H1 (cell line): Measurements from ENCODE around the gene CHD1L. TPM values are rescaled to one million over a fixed set of nuclear protein-coding genes. Genes with fewer than 3 reads are reported as not detected.

ENCODE experiments used
- CTCF ChIA-PET: fragments of 300-600 bp; sonication (Branson Sonifier 250); formaldehyde crosslinking; loops from one replicate; lab custom pipeline; 2021; ENCODE audit not compliant: partially characterized antibody; lab: Charles Lee
- POLR2A ChIA-PET: fragments of 300-600 bp; sonication (Branson Sonifier 250); formaldehyde crosslinking; loops from one replicate; lab custom pipeline; 2021; ENCODE audit warnings: inconsistent platforms; ENCODE audit not compliant: partially characterized antibody; lab: Charles Lee
- DNase-seq, 2 experiments: peaks; one replicate each; pipeline versions ENCODE4 v3.0.0 to v3.0.0-alpha.2; 2010 to 2022; ENCODE audit warnings: low spot score in 2 of 2, low read depth in 1 of 2, mixed read lengths in 1 of 2
- FAIRE-seq: peaks from 2 replicates; lab custom pipeline; 2011; peaks lifted over from hg19 to GRCh38; lab: Jason Lieb, UNC
- H2AFZ ChIP-seq: 2 replicates; pipeline ENCODE4 v1.8.1; 2012; ENCODE audit warnings: low read length, inconsistent platforms
- H2AK5ac ChIP-seq: 2 replicates; pipeline ENCODE4 v1.6.1; 2013; ENCODE audit warnings: low read depth, low read length
- H2BK120ac ChIP-seq: replicated peaks from 2 replicates; pipeline ENCODE3; 2013; ENCODE audit warnings: low read depth, low read length, inconsistent platforms
- H2BK12ac ChIP-seq: 2 replicates; pipeline ENCODE4 v1.6.1; 2013; ENCODE audit warnings: low read depth, low read length
- H2BK15ac ChIP-seq: 2 replicates; pipeline ENCODE4 v1.6.1; 2013; ENCODE audit warnings: low read length
- H2BK20ac ChIP-seq: 2 replicates; pipeline ENCODE4 v1.6.1; 2013; ENCODE audit warnings: low read length
- H2BK5ac ChIP-seq: 2 replicates; pipeline ENCODE4 v1.6.1; 2013; ENCODE audit warnings: low read depth, low read length
- H3K14ac ChIP-seq: 2 replicates; pipeline ENCODE4 v1.6.1; 2013; ENCODE audit warnings: inconsistent platforms; ENCODE audit not compliant: insufficient read length
- H3K18ac ChIP-seq: 2 replicates; pipeline ENCODE4 v1.6.1; 2013; ENCODE audit warnings: low read length; ENCODE audit errors: extremely low read depth
- H3K23ac ChIP-seq: 2 replicates; pipeline ENCODE4 v1.6.1; 2013; ENCODE audit warnings: inconsistent platforms; ENCODE audit not compliant: insufficient read length
- H3K23me2 ChIP-seq: 2 replicates; pipeline ENCODE4 v1.6.1; 2013; ENCODE audit warnings: low read depth, low read length
- H3K27ac ChIP-seq: 2 replicates; pipeline ENCODE4 v1.6.1; 2011; ENCODE audit warnings: low read depth, low read length, inconsistent platforms
- H3K27me3 ChIP-seq, 4 experiments: replicated peaks in 1 of 4; 1 replicate in 1 of 4; 2 replicates in 3 of 4; pipeline versions ENCODE4 v1.6.1 to v1.8.1; 2011 to 2013; ENCODE audit warnings: low read length in 3 of 4, mild to moderate bottlenecking in 3 of 4, inconsistent platforms in 2 of 4, mixed read lengths in 2 of 4, moderate library complexity in 1 of 4; ENCODE audit not compliant: control insufficient read depth in 3 of 4, insufficient read depth in 3 of 4; ENCODE audit errors: extremely low read depth in 1 of 4
- H3K36me3 ChIP-seq, 4 experiments: 2 replicates each; pipeline versions ENCODE4 v1.6.1 to v1.8.1; 2011 to 2013; ENCODE audit warnings: mild to moderate bottlenecking in 4 of 4, low read length in 3 of 4, moderate library complexity in 2 of 4, control low read depth in 1 of 4, inconsistent platforms in 1 of 4; ENCODE audit not compliant: insufficient read depth in 4 of 4, control insufficient read depth in 2 of 4
- H3K4ac ChIP-seq: replicated peaks from 2 replicates; pipeline ENCODE3; 2013; ENCODE audit warnings: low read length, low read depth, mixed read lengths, inconsistent platforms; ENCODE audit not compliant: insufficient read length
- H3K4me1 ChIP-seq, 4 experiments: replicated peaks in 1 of 4; 1 replicate in 1 of 4; 2 replicates in 3 of 4; pipeline versions ENCODE4 v1.6.1 to v1.8.1; 2011 to 2013; ENCODE audit warnings: low read length in 3 of 4, inconsistent platforms in 2 of 4, mixed read lengths in 1 of 4; ENCODE audit not compliant: insufficient read depth in 4 of 4, control insufficient read depth in 3 of 4
- H3K4me2 ChIP-seq, 2 experiments: 2 replicates each; pipeline versions ENCODE4 v1.6.1 to v1.8.1; 2011 to 2013; ENCODE audit warnings: low read depth in 2 of 2, low read length in 2 of 2, control low read depth in 1 of 2, inconsistent platforms in 1 of 2, mild to moderate bottlenecking in 1 of 2; ENCODE audit not compliant: insufficient read depth in 1 of 2
- H3K4me3 ChIP-seq, 4 experiments: fragments of 200-600, 300-600 bp in 1 of 4; sonication (generic), shearing (Covaris generic), sonication (Bioruptor Twin) in 1 of 4; 2 replicates each; pipeline versions ENCODE4 v1.5.1 to v1.8.1; 2011 to 2016; ENCODE audit warnings: low read length in 4 of 4, low read depth in 3 of 4, control low read depth in 2 of 4, inconsistent platforms in 2 of 4, mild to moderate bottlenecking in 2 of 4, mixed read lengths in 1 of 4, moderate library complexity in 1 of 4; ENCODE audit not compliant: insufficient read depth in 2 of 4; ENCODE audit errors: extremely low read depth in 1 of 4
- H3K56ac ChIP-seq: replicated peaks from 2 replicates; pipeline ENCODE3; 2013; ENCODE audit warnings: low read depth, mild to moderate bottlenecking, mixed read lengths, low read length, inconsistent platforms; ENCODE audit not compliant: insufficient read length
- H3K79me1 ChIP-seq: 2 replicates; pipeline ENCODE4 v1.6.1; 2013; ENCODE audit warnings: low read depth, low read length, control low read depth
- H3K79me2 ChIP-seq, 2 experiments: 2 replicates each; pipeline versions ENCODE4 v1.6.1 to v1.8.1; 2012 to 2013; ENCODE audit warnings: low read length in 2 of 2, mild to moderate bottlenecking in 2 of 2, inconsistent platforms in 1 of 2; ENCODE audit not compliant: insufficient read depth in 2 of 2, control insufficient read depth in 1 of 2
- H3K9ac ChIP-seq, 4 experiments: replicated peaks in 1 of 4; 1 replicate in 1 of 4; 2 replicates in 3 of 4; pipeline versions ENCODE4 v1.6.1 to v1.8.1; 2011 to 2013; ENCODE audit warnings: low read depth in 3 of 4, low read length in 3 of 4, control low read depth in 2 of 4, mild to moderate bottlenecking in 2 of 4, moderate library complexity in 2 of 4, inconsistent platforms in 1 of 4; ENCODE audit errors: extremely low read depth in 1 of 4
- H3K9me3 ChIP-seq, 2 experiments: 2 replicates each; pipeline versions ENCODE4 v1.6.1 to v1.8.1; 2012 to 2013; ENCODE audit warnings: mild to moderate bottlenecking in 2 of 2, moderate library complexity in 2 of 2, control low read depth in 1 of 2, inconsistent platforms in 1 of 2, low read depth in 1 of 2, low read length in 1 of 2, mixed read lengths in 1 of 2; ENCODE audit not compliant: insufficient read depth in 2 of 2
- H4K20me1 ChIP-seq, 2 experiments: replicated peaks in 1 of 2; 2 replicates each; pipeline versions ENCODE3 to v1.8.1; 2011 to 2013; ENCODE audit warnings: inconsistent platforms in 2 of 2, low read length in 2 of 2, mild to moderate bottlenecking in 1 of 2; ENCODE audit not compliant: insufficient read depth in 2 of 2, control insufficient read depth in 1 of 2
- H4K5ac ChIP-seq: 2 replicates; pipeline ENCODE4 v1.6.1; 2013; ENCODE audit warnings: low read length, low read depth, mixed read lengths, inconsistent platforms; ENCODE audit not compliant: insufficient read length
- H4K8ac ChIP-seq: 2 replicates; pipeline ENCODE4 v1.8.0; 2013; ENCODE audit warnings: mild to moderate bottlenecking, moderate library complexity, low read length, inconsistent platforms; ENCODE audit not compliant: insufficient read depth; ENCODE audit errors: extremely low read depth
- H4K91ac ChIP-seq: replicated peaks from 2 replicates; pipeline ENCODE3; 2013; ENCODE audit warnings: low read length, mixed read lengths, inconsistent platforms; ENCODE audit not compliant: insufficient read length
- ATF2 ChIP-seq: IDR thresholded peaks from 2 replicates; pipeline ENCODE4 v1.6.1; 2012; ENCODE audit warnings: low read length, inconsistent platforms
- BRCA1 ChIP-seq: IDR thresholded peaks from 2 replicates; pipeline ENCODE4 v1.6.1; 2012; ENCODE audit warnings: low read depth, low read length, improper control_type of control experiment
- CBX5 ChIP-seq: fragments of 300-800, 300-1000 bp; sonication (generic); IDR thresholded peaks from 2 replicates; pipeline ENCODE4 v1.7.1; 2016; ENCODE audit warnings: antibody characterized with exemption, low read length, low read depth
- CTBP2 ChIP-seq: IDR thresholded peaks from 2 replicates; pipeline ENCODE4 v1.7.0; 2011; ENCODE audit warnings: borderline replicate concordance, mild to moderate bottlenecking, moderate library complexity, mixed read lengths, low read length; ENCODE audit not compliant: insufficient read depth, insufficient read length
- FOSL1 ChIP-seq: IDR thresholded peaks from 2 replicates; pipeline ENCODE4 v1.6.1; 2011; ENCODE audit warnings: mild to moderate bottlenecking, low read depth, low read length, moderate library complexity; ENCODE audit not compliant: insufficient read depth
- HDAC6 ChIP-seq: IDR thresholded peaks from one replicate; pipeline ENCODE4 v1.7.1; 2012; ENCODE audit warnings: low read depth, mild to moderate bottlenecking, inconsistent platforms, low read length, moderate library complexity
- RNF2 ChIP-seq: fragments of 200-900, 300-1000 bp; sonication (generic); IDR thresholded peaks from 2 replicates; pipeline ENCODE4 v1.7.1; 2016; ENCODE audit warnings: borderline replicate concordance, low read depth, mild to moderate bottlenecking, antibody characterized with exemption, low read length; ENCODE audit not compliant: poor library complexity, severe bottlenecking; ENCODE audit errors: missing control alignments
- TAF1 ChIP-seq: IDR thresholded peaks from 2 replicates; pipeline ENCODE4 v1.6.1; 2011; ENCODE audit warnings: mild to moderate bottlenecking, low read depth, low read length
- TEAD4 ChIP-seq: IDR thresholded peaks from 2 replicates; pipeline ENCODE4 v1.6.1; 2012; ENCODE audit warnings: low read depth, low read length, inconsistent platforms, mixed read lengths
- ZNF274 ChIP-seq: IDR thresholded peaks from 2 replicates; pipeline ENCODE4 v1.7.0; 2012; ENCODE audit warnings: low read length, borderline replicate concordance; ENCODE audit errors: extremely low read depth
- WGBS, 2 experiments: shearing (Covaris generic) in 1 of 2; methylation state at CpG; one replicate each; pipeline versions ENCODE4 v1.1.6 to v1.1.7; 2013 to 2015; ENCODE audit warnings: low lambda C conversion rate in 2 of 2, mixed read lengths in 2 of 2, inconsistent platforms in 1 of 2, low coverage in 1 of 2, missing lambda C conversion rate in 1 of 2; ENCODE audit not compliant: insufficient replicate concordance in 2 of 2, insufficient coverage in 1 of 2, insufficient read length in 1 of 2; ENCODE audit errors: extremely low coverage in 1 of 2, missing lambda C conversion rate in 1 of 2; 5-methylcytosine and 5-hydroxymethylcytosine counted together
- polyA plus RNA-seq, 7 experiments: library from polyadenylated mRNA; depleted of rRNA in 3 of 7; stranded (reverse) in 5 of 7; unstranded in 2 of 7; fragments of >200 nt in 5 of 7; fragments of 200-250 nt in 2 of 7; gene quantifications; 1 replicate in 5 of 7; 2 replicates in 1 of 7; 4 replicates in 1 of 7; pipeline versions ENCODE4 v1.2.1 to v1.2.3, GENCODE V29; 2011 to 2013; ENCODE audit warnings: missing spikeins in 2 of 7, mixed read lengths in 2 of 7
- total RNA-seq: library from RNA; stranded (reverse); fragmentation: NEBNext Ultra II Directional; extraction: Animal tissue kit (Norgen Biotek cat#: 25700); gene quantifications from 2 replicates; pipeline ENCODE4 v1.2.1, GENCODE V29; 2021

Gene CHD1L
- total and polyA plus RNA-seq, 2 of the 8 experiments (the other 6 are each of a cell fraction or from before 2014, with no cell fraction given): 20.2 to 51.2 TPM

- Histone ChIP-seq H4K20me1 (peaks cover 0 to 7% of the 10 kb centered on the region in 2 experiments), H3K4me3 (no peak overlapping the region), H3K4me1 (peaks cover 0 to 11% (median under 1%) of the 10 kb centered on the region in 4 experiments; a peak in 4 of 7 replicates), H3K4ac (no peak overlapping the region), H4K8ac (no peak overlapping the region), H3K23me2 (peaks cover 4% of the 10 kb centered on the region; the same call in 1 of the 2 replicates), H2AFZ (no peak overlapping the region), H3K23ac (no peak overlapping the region), H3K56ac (no peak overlapping the region), H3K18ac (no peak overlapping the region), H2BK12ac (no peak overlapping the region), H2BK20ac (no peak overlapping the region), H2BK5ac (no peak overlapping the region; the same call in 1 of the 2 replicates), H3K9me3 (no peaks in the 10 kb centered on the region), H3K79me2 (peaks cover 23 to 75% of the 10 kb centered on the region in 2 experiments), H3K27me3 (no peaks in the 10 kb centered on the region), H3K79me1 (peaks cover 4% of the 10 kb centered on the region; the same call in 1 of the 2 replicates), H4K5ac (no peak overlapping the region), H3K14ac (no peak overlapping the region), H4K91ac (no peak overlapping the region), H2AK5ac (no peak overlapping the region), H3K27ac (no peak overlapping the region), H2BK120ac (no peak overlapping the region), H3K36me3 (no peaks in the 10 kb centered on the region), H3K9ac (no peak overlapping the region), H2BK15ac (no peak overlapping the region), H3K4me2 (no peak overlapping the region)
- POLR2A ChIA-PET: interaction anchor here (3.6 kb wide), 1 partner anchor 161 kb away, joined by 15 read pairs; no protein-coding TSS in a partner anchor
- FAIRE-seq (no peak), DNase-seq (no peak)
- CTCF ChIA-PET: interaction anchor here (0.6 to 1.5 kb wide), 3 partner anchors 8 to 77 kb away, joined by 3 read pairs; no protein-coding TSS in a partner anchor
- 92% methylated on average over 3 of the region's 3 CpGs; no CpG with 5 or more reads in 1 of the 2 experiments for WGBS, 2 experiments
- TF ChIP-seq BRCA1 (no peak), RNF2 (no peak), CTBP2 (no peak), CBX5 (no peak), FOSL1 (no peak), TAF1 (no peak), HDAC6 (no peak), TEAD4 (no peak), ZNF274 (no peak), ATF2 (no peak)
Measured at GRCh38 chr1:147245586-147246021, 3.1 kb downstream of the CHD1L start.
